GM19452 (cell line): ENCODE measurements around the gene EXOC6.
"Not testable (repeated sequence)": the region's sequence is repeated elsewhere in the genome, so short reads cannot be mapped to it uniquely, and the experiment has no call there.

Experiments used
- ATAC-seq: cut with Tn5 transposase; IDR thresholded peaks from one replicate; pipeline ENCODE4 v1.9.1; 2021; ENCODE audit not compliant: unreplicated experiment

Gene EXOC6

GRCh38 chr10:92931597-92931996 is 83.3 kb downstream of the EXOC6 start:
- no peak for ATAC-seq

- ATAC-seq: no peak
Observed at GRCh38 chr10:92937876-92938275, 89.6 kb downstream of the EXOC6 start.

- no peak for ATAC-seq
Observed at GRCh38 chr10:92938841-92939240, 90.5 kb downstream of the EXOC6 start.

DNA sequence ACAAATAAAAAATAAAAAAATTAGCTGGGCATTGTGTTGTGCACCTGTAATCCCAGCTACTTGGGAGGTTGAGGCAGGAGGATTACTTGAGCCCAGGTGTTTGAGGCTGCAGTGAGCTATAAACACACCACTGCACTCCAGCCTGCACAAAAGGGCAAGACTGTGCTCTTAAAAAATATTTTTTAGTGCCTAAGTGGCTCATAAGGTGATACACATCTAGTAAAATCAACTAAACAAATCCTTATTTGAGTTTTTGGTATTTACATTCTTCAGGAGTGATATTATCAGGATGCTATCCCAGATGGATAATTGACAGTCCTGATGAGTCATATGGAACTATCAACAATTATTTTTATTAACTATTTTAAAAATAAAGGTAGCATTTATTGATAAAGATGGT is 93.9 kb downstream of the EXOC6 start:
- ATAC-seq: no peak

DNA sequence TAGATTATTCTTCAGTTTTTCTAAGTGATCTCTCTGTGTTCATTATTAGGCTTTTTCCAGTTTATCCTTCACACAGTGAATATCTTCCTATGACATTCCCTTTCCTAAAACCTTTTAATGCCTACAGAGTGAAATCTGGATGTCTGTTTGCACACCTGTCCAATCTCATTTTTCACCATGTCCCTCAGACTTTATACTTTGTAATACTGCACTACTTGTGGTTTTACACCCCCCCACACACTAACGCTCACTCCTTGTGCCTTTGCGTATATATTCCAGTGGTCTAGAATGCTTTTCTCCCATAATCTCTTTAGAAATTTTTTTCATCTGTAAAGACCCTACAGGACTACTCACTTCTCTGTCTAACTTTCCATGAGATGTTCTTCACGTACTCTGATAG is 98.2 kb downstream of the EXOC6 start:
- no peak for ATAC-seq

GRCh38 chr10:92952573-92952972 is 104.3 kb downstream of the EXOC6 start:
- ATAC-seq: not testable (repeated sequence)

- ATAC-seq: no peak
Observed at GRCh38 chr10:92957223-92958010, 109.1 kb downstream of the EXOC6 start.

DNA sequence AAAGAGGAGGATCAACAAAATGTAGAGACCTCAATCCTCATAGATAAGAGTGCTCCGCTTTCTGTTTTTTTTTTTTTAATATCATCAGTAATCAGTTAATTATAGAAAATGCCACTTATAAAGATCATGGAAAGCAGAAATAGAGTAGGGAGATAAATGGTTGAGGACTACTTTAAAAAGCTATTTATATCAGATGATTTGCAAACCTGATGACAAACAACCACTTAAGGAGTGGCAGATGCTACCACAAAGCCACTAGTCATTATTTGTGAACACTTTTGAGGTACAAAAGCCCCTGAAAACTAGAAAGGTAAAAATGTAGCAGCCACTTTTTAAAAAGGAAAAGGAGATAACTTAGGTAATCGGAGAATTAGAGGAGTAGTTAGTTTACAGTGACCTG is 113.3 kb downstream of the EXOC6 start:
- no peak for ATAC-seq

GRCh38 chr10:92965314-92965713 is 117.0 kb downstream of the EXOC6 start:
- no peak for ATAC-seq

- no peak for ATAC-seq
Observed at GRCh38 chr10:92967641-92968040, 119.3 kb downstream of the EXOC6 start.

DNA sequence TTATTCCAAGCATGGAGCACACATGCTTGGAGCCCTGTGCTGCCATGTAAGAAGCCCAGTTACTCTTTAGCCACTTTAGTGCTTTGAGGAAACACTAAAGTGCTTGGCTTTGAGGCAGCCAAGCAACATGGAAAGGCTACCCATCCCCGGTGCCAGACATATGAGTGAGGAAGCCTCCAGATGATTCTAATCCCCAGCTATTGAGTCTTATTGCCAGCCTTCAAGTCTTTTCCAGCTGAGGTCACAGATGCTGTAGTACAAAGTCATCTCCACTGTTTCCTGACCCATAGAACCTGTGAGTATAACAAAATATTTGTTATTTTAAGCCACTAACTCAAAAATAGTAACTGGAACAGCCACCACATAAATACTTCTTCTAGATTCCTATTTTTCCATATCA is 120.8 kb downstream of the EXOC6 start:
- no peak for ATAC-seq

DNA sequence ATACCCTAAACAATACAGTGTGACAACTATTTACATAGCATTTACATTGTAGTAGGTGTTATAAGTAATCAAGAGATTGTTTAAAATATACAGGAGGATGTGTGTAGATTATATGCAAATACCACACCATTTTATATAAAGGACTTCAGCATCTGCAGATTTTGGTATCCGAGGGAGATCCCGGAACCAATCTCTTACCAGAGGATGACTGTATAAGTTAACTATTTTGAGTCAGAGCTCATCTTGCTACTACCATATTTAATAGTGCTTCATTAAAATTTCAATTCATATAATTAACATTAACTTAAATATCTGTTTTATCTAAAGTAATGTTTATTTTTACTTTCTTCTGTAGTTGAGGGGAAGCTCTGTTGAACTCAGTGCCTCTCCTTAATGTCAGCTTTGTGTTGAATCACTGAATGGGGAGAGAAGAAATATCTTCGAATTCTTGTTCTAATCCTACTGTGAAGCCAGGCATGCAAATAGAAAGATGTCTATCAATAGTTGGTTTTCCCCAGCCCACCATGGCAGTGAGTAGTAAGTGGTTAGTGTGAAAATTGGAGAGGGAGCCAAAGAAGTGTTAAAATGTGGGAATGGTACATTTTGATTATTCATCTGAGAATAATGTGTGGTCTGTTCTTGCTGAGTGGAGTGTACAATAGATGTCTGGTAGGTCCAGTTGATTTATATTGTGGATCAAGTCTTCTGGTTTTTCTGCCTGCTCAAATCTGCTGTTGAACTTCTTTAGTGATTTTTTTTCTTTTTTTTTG is 122.2 kb downstream of the EXOC6 start:
- no peak for ATAC-seq

- ATAC-seq: no peak
Observed at GRCh38 chr10:92972066-92972870, 123.9 kb downstream of the EXOC6 start.

GRCh38 chr10:92972886-92973285 is 124.6 kb downstream of the EXOC6 start:
- ATAC-seq: no peak

GRCh38 chr10:92976278-92976677 is 128.0 kb downstream of the EXOC6 start:
- not testable (repeated sequence) for ATAC-seq

GRCh38 chr10:92989250-92989649 is 140.9 kb downstream of the EXOC6 start:
- no peak for ATAC-seq

GRCh38 chr10:92990615-92991014 is 142.3 kb downstream of the EXOC6 start:
- no peak for ATAC-seq

DNA sequence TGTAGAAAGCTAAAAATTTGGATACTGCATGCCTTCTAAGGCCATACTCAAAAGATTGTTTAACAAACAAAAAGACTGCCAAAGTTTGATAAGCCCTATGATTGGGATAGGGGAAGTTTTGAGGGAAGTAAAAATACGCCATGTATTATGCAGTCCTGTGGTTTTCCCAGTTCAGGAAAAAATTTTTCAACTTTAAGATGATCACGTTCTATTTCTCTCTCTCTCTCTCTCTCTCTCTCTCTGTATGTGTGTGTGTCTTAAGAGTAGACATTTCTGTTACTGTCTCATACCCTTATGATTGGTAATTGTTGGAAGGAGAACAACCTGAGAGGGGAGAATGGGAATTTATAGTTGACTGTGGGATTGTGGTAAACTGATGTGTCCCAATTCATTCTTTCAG is 143.2 kb downstream of the EXOC6 start:
- no peak for ATAC-seq

GRCh38 chr10:92993699-92994272 is 145.5 kb downstream of the EXOC6 start:
- ATAC-seq: no peak

DNA sequence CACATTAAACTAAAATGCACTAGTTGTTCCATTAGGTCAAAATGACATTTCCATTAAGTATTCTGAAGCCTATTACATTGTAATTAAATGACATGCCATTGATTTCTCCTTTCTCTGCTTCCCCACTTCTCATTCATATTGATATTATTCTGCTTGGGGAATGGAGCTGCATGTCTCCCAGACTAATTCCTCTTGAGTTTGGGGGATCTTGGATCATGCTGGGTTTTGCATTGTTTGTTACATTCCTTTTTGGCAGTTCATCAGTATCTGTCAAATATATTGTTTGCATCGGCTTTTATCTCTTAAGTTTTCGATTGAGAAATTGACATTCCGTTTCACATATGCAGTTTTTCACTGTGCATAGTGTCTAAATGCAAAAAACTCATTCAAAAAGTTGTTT is 147.2 kb downstream of the EXOC6 start:
- ATAC-seq: no peak

DNA sequence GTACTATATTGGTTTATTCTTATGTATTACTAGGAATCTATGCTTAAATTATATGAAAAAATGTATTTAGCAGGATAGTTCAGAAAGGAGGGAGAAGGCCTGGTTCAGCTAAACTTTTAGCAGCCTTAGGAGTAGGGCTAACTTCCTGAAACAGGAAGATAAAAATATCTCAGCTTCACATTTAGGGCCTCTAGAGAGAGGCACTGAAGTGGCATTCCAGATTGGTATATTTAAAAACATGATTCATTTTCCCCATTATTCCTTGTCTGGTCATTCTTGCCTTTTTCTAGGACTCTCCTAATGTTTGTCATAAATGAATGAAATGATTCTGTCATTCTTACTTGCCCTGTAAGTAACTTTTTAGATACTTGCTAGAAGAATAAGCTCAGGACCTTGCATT is 149.3 kb downstream of the EXOC6 start:
- no peak for ATAC-seq
